Suprapubic skin (tissue), 4 donors: Measurements from ENCODE around the gene DAP.

ENCODE experiments used
- CTCF ChIP-seq, 2 donors: fragments of 200-600 bp in 1 of 2; fragments of 450-650 bp in 1 of 2; sonication (generic) in 1 of 2; IDR thresholded peaks; one replicate each; pipeline ENCODE4 v1.5.1; 2016 to 2019; ENCODE audit warnings: antibody characterized with exemption in 2 of 2, mild to moderate bottlenecking in 1 of 2, moderate library complexity in 1 of 2
- EP300 ChIP-seq: sonication (generic); formaldehyde crosslinking; IDR thresholded peaks from one replicate; pipeline ENCODE4 v1.6.1; 2017; ENCODE audit warnings: antibody characterized with exemption
- POLR2AphosphoS5 ChIP-seq, 3 donors: sonication (generic); formaldehyde crosslinking; IDR thresholded peaks; one replicate each; pipeline ENCODE4 v1.6.1; 2017; ENCODE audit warnings: antibody characterized with exemption in 3 of 3

- TF ChIP-seq POLR2AphosphoS5 (IDR thresholded peaks at IDR 0.05), result no peak
- no peak for TF ChIP-seq EP300
- no peak for TF ChIP-seq CTCF (IDR thresholded peaks at IDR 0.05)
These were observed 131.4 kb downstream of the DAP start for GRCh38 chr5:10629682-10630081.
